H1 (cell line): Measurements from ENCODE around the gene C19orf25. TPM values are rescaled to one million over a fixed set of nuclear protein-coding genes. Genes with fewer than 3 reads are reported as not detected.
"Not testable (repeated sequence)": the region's sequence is repeated elsewhere in the genome, so short reads cannot be mapped to it uniquely, and the experiment has no call there.

Experiments
- CTCF ChIA-PET: fragments of 300-600 bp; sonication (Branson Sonifier 250); formaldehyde crosslinking; loops from one replicate; lab custom pipeline; 2021; ENCODE audit not compliant: partially characterized antibody; lab: Charles Lee
- POLR2A ChIA-PET: fragments of 300-600 bp; sonication (Branson Sonifier 250); formaldehyde crosslinking; loops from one replicate; lab custom pipeline; 2021; ENCODE audit warnings: inconsistent platforms; ENCODE audit not compliant: partially characterized antibody; lab: Charles Lee
- DNase-seq, 2 experiments: peaks; one replicate each; pipeline versions ENCODE4 v3.0.0 to v3.0.0-alpha.2; 2010 to 2022; ENCODE audit warnings: low spot score in 2 of 2, low read depth in 1 of 2, mixed read lengths in 1 of 2
- FAIRE-seq: peaks from 2 replicates; lab custom pipeline; 2011; peaks lifted over from hg19 to GRCh38; lab: Jason Lieb, UNC
- H2AFZ ChIP-seq: 2 replicates; pipeline ENCODE4 v1.8.1; 2012; ENCODE audit warnings: low read length, inconsistent platforms
- H2AK5ac ChIP-seq: 2 replicates; pipeline ENCODE4 v1.6.1; 2013; ENCODE audit warnings: low read depth, low read length
- H2BK120ac ChIP-seq: replicated peaks from 2 replicates; pipeline ENCODE3; 2013; ENCODE audit warnings: low read depth, low read length, inconsistent platforms
- H2BK12ac ChIP-seq: 2 replicates; pipeline ENCODE4 v1.6.1; 2013; ENCODE audit warnings: low read depth, low read length
- H2BK15ac ChIP-seq: 2 replicates; pipeline ENCODE4 v1.6.1; 2013; ENCODE audit warnings: low read length
- H2BK20ac ChIP-seq: 2 replicates; pipeline ENCODE4 v1.6.1; 2013; ENCODE audit warnings: low read length
- H2BK5ac ChIP-seq: 2 replicates; pipeline ENCODE4 v1.6.1; 2013; ENCODE audit warnings: low read depth, low read length
- H3K14ac ChIP-seq: 2 replicates; pipeline ENCODE4 v1.6.1; 2013; ENCODE audit warnings: inconsistent platforms; ENCODE audit not compliant: insufficient read length
- H3K18ac ChIP-seq: 2 replicates; pipeline ENCODE4 v1.6.1; 2013; ENCODE audit warnings: low read length; ENCODE audit errors: extremely low read depth
- H3K23ac ChIP-seq: 2 replicates; pipeline ENCODE4 v1.6.1; 2013; ENCODE audit warnings: inconsistent platforms; ENCODE audit not compliant: insufficient read length
- H3K23me2 ChIP-seq: 2 replicates; pipeline ENCODE4 v1.6.1; 2013; ENCODE audit warnings: low read depth, low read length
- H3K27ac ChIP-seq: 2 replicates; pipeline ENCODE4 v1.6.1; 2011; ENCODE audit warnings: low read depth, low read length, inconsistent platforms
- H3K27me3 ChIP-seq, 4 experiments: replicated peaks in 1 of 4; 1 replicate in 1 of 4; 2 replicates in 3 of 4; pipeline versions ENCODE4 v1.6.1 to v1.8.1; 2011 to 2013; ENCODE audit warnings: low read length in 3 of 4, mild to moderate bottlenecking in 3 of 4, inconsistent platforms in 2 of 4, mixed read lengths in 2 of 4, moderate library complexity in 1 of 4; ENCODE audit not compliant: control insufficient read depth in 3 of 4, insufficient read depth in 3 of 4; ENCODE audit errors: extremely low read depth in 1 of 4
- H3K36me3 ChIP-seq, 4 experiments: 2 replicates each; pipeline versions ENCODE4 v1.6.1 to v1.8.1; 2011 to 2013; ENCODE audit warnings: mild to moderate bottlenecking in 4 of 4, low read length in 3 of 4, moderate library complexity in 2 of 4, control low read depth in 1 of 4, inconsistent platforms in 1 of 4; ENCODE audit not compliant: insufficient read depth in 4 of 4, control insufficient read depth in 2 of 4
- H3K4ac ChIP-seq: replicated peaks from 2 replicates; pipeline ENCODE3; 2013; ENCODE audit warnings: low read length, low read depth, mixed read lengths, inconsistent platforms; ENCODE audit not compliant: insufficient read length
- H3K4me1 ChIP-seq, 4 experiments: replicated peaks in 1 of 4; 1 replicate in 1 of 4; 2 replicates in 3 of 4; pipeline versions ENCODE4 v1.6.1 to v1.8.1; 2011 to 2013; ENCODE audit warnings: low read length in 3 of 4, inconsistent platforms in 2 of 4, mixed read lengths in 1 of 4; ENCODE audit not compliant: insufficient read depth in 4 of 4, control insufficient read depth in 3 of 4
- H3K4me2 ChIP-seq, 2 experiments: 2 replicates each; pipeline versions ENCODE4 v1.6.1 to v1.8.1; 2011 to 2013; ENCODE audit warnings: low read depth in 2 of 2, low read length in 2 of 2, control low read depth in 1 of 2, inconsistent platforms in 1 of 2, mild to moderate bottlenecking in 1 of 2; ENCODE audit not compliant: insufficient read depth in 1 of 2
- H3K4me3 ChIP-seq, 4 experiments: fragments of 200-600, 300-600 bp in 1 of 4; sonication (generic), shearing (Covaris generic), sonication (Bioruptor Twin) in 1 of 4; 2 replicates each; pipeline versions ENCODE4 v1.5.1 to v1.8.1; 2011 to 2016; ENCODE audit warnings: low read length in 4 of 4, low read depth in 3 of 4, control low read depth in 2 of 4, inconsistent platforms in 2 of 4, mild to moderate bottlenecking in 2 of 4, mixed read lengths in 1 of 4, moderate library complexity in 1 of 4; ENCODE audit not compliant: insufficient read depth in 2 of 4; ENCODE audit errors: extremely low read depth in 1 of 4
- H3K56ac ChIP-seq: replicated peaks from 2 replicates; pipeline ENCODE3; 2013; ENCODE audit warnings: low read depth, mild to moderate bottlenecking, mixed read lengths, low read length, inconsistent platforms; ENCODE audit not compliant: insufficient read length
- H3K79me1 ChIP-seq: 2 replicates; pipeline ENCODE4 v1.6.1; 2013; ENCODE audit warnings: low read depth, low read length, control low read depth
- H3K79me2 ChIP-seq, 2 experiments: 2 replicates each; pipeline versions ENCODE4 v1.6.1 to v1.8.1; 2012 to 2013; ENCODE audit warnings: low read length in 2 of 2, mild to moderate bottlenecking in 2 of 2, inconsistent platforms in 1 of 2; ENCODE audit not compliant: insufficient read depth in 2 of 2, control insufficient read depth in 1 of 2
- H3K9ac ChIP-seq, 4 experiments: replicated peaks in 1 of 4; 1 replicate in 1 of 4; 2 replicates in 3 of 4; pipeline versions ENCODE4 v1.6.1 to v1.8.1; 2011 to 2013; ENCODE audit warnings: low read depth in 3 of 4, low read length in 3 of 4, control low read depth in 2 of 4, mild to moderate bottlenecking in 2 of 4, moderate library complexity in 2 of 4, inconsistent platforms in 1 of 4; ENCODE audit errors: extremely low read depth in 1 of 4
- H3K9me3 ChIP-seq, 2 experiments: 2 replicates each; pipeline versions ENCODE4 v1.6.1 to v1.8.1; 2012 to 2013; ENCODE audit warnings: mild to moderate bottlenecking in 2 of 2, moderate library complexity in 2 of 2, control low read depth in 1 of 2, inconsistent platforms in 1 of 2, low read depth in 1 of 2, low read length in 1 of 2, mixed read lengths in 1 of 2; ENCODE audit not compliant: insufficient read depth in 2 of 2
- H4K20me1 ChIP-seq, 2 experiments: replicated peaks in 1 of 2; 2 replicates each; pipeline versions ENCODE3 to v1.8.1; 2011 to 2013; ENCODE audit warnings: inconsistent platforms in 2 of 2, low read length in 2 of 2, mild to moderate bottlenecking in 1 of 2; ENCODE audit not compliant: insufficient read depth in 2 of 2, control insufficient read depth in 1 of 2
- H4K5ac ChIP-seq: 2 replicates; pipeline ENCODE4 v1.6.1; 2013; ENCODE audit warnings: low read length, low read depth, mixed read lengths, inconsistent platforms; ENCODE audit not compliant: insufficient read length
- H4K8ac ChIP-seq: 2 replicates; pipeline ENCODE4 v1.8.0; 2013; ENCODE audit warnings: mild to moderate bottlenecking, moderate library complexity, low read length, inconsistent platforms; ENCODE audit not compliant: insufficient read depth; ENCODE audit errors: extremely low read depth
- H4K91ac ChIP-seq: replicated peaks from 2 replicates; pipeline ENCODE3; 2013; ENCODE audit warnings: low read length, mixed read lengths, inconsistent platforms; ENCODE audit not compliant: insufficient read length
- WGBS, 2 experiments: shearing (Covaris generic) in 1 of 2; methylation state at CpG; one replicate each; pipeline versions ENCODE4 v1.1.6 to v1.1.7; 2013 to 2015; ENCODE audit warnings: low lambda C conversion rate in 2 of 2, mixed read lengths in 2 of 2, inconsistent platforms in 1 of 2, low coverage in 1 of 2, missing lambda C conversion rate in 1 of 2; ENCODE audit not compliant: insufficient replicate concordance in 2 of 2, insufficient coverage in 1 of 2, insufficient read length in 1 of 2; ENCODE audit errors: extremely low coverage in 1 of 2, missing lambda C conversion rate in 1 of 2; 5-methylcytosine and 5-hydroxymethylcytosine counted together
- polyA plus RNA-seq, 7 experiments: library from polyadenylated mRNA; depleted of rRNA in 3 of 7; stranded (reverse) in 5 of 7; unstranded in 2 of 7; fragments of >200 nt in 5 of 7; fragments of 200-250 nt in 2 of 7; gene quantifications; 1 replicate in 5 of 7; 2 replicates in 1 of 7; 4 replicates in 1 of 7; pipeline versions ENCODE4 v1.2.1 to v1.2.3, GENCODE V29; 2011 to 2013; ENCODE audit warnings: missing spikeins in 2 of 7, mixed read lengths in 2 of 7
- total RNA-seq: library from RNA; stranded (reverse); fragmentation: NEBNext Ultra II Directional; extraction: Animal tissue kit (Norgen Biotek cat#: 25700); gene quantifications from 2 replicates; pipeline ENCODE4 v1.2.1, GENCODE V29; 2021

Gene C19orf25
- total and polyA plus RNA-seq, 2 of the 8 experiments (the other 6 are each of a cell fraction or from before 2014, with no cell fraction given) = 41.3 to 67.4 TPM

DNA sequence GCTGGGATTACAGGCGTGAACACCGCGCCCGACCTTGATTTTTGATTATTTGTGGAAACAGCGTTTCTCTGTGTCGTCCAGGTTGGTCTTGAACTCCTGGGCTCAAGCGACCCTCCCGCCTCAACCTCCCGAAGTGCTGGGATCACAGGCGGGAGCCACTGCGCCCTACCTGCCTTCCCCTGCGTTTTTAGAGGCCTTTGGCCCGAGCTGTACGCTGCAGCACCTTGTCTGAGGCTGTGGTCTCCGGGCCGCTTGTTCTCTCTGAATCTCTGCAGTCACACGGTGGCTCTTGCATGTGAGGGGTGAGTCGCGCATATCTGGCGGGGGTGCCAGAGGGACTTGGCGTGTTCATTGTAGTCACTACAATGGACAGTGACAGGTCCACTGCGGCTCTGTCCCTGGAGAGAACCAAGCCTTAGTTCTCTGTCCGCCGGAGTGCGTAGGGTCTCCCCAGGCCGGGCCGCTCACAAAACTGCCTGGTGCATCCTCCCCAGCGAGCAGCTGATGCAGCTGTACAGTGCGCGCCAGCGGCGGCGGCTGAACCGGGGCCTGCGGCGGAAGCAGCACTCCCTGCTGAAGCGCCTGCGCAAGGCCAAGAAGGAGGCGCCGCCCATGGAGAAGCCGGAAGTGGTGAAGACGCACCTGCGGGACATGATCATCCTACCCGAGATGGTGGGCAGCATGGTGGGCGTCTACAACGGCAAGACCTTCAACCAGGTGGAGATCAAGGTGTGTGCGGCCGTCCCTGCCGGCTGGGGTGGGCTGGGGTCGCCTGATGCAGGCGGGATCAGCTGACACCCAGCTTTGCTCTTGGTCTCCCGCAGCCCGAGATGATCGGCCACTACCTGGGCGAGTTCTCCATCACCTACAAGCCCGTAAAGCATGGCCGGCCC is 39.2 kb downstream of the C19orf25 start:
- not testable (repeated sequence) for H3K14ac ChIP-seq, H4K5ac ChIP-seq, H3K18ac ChIP-seq, H3K27me3 ChIP-seq, H2BK20ac ChIP-seq, H3K4ac ChIP-seq, H2AK5ac ChIP-seq, DNase-seq, H3K4me1 ChIP-seq, H3K23me2 ChIP-seq, H3K9me3 ChIP-seq, H3K56ac ChIP-seq, H2AFZ ChIP-seq, H4K91ac ChIP-seq, H2BK120ac ChIP-seq, H4K8ac ChIP-seq, H2BK15ac ChIP-seq, H3K23ac ChIP-seq, H3K79me1 ChIP-seq, H2BK12ac ChIP-seq, FAIRE-seq, H3K27ac ChIP-seq
- WGBS, 2 experiments = 86% methylated on average over 57 of the region's 57 CpGs; no CpG with 5 or more reads in 1 of the 2 experiments
- Histone ChIP-seq H3K4me3 (peak overlapping the region; percentile 72 to 97 (median 90)), H4K20me1 (peaks cover 23 to 29% of the 10 kb centered on the region in 2 experiments), H3K36me3 (peaks cover 26 to 44% (median 29%) of the 10 kb centered on the region in 4 experiments), H2BK5ac (peak overlapping the region; percentile 9; the same call in 1 of the 2 replicates), H3K9ac (peak overlapping the region; percentile 63 to 97 (median 94)), H3K79me2 (peaks cover 2 to 24% of the 10 kb centered on the region in 2 experiments; a peak in 3 of 4 replicates), H3K4me2 (peak overlapping the region; percentile 74 to 75)
- CTCF ChIA-PET = interaction anchor here (0.6 to 1.2 kb wide), 4 partner anchors 16 to 159 kb away, joined by 3 read pairs; no protein-coding TSS in a partner anchor
- POLR2A ChIA-PET = interaction anchor here (0.8 to 7.6 kb wide), 23 partner anchors 9 to 213 kb away, joined by 3 to 109 read pairs (median 3); partner anchors contain the start of genes APC2, CIRBP, REEP6 and TCF3
